GM12801 (cell line): ENCODE data around the gene INHBB.

Experiments used
- CTCF ChIP-seq: IDR thresholded peaks from one replicate; pipeline ENCODE4 v1.5.1; 2011; ENCODE audit warnings: control low read depth; ENCODE audit not compliant: insufficient read length; ENCODE audit errors: extremely low read depth

The INHBB gene

GRCh38 chr2:120362926-120363325 lies 17.0 kb downstream of the INHBB start:
- no peak for TF ChIP-seq CTCF

- TF ChIP-seq CTCF, result no peak
Measured at GRCh38 chr2:120365236-120365793, 19.4 kb downstream of the INHBB start.

- TF ChIP-seq CTCF, result no peak
Measured at GRCh38 chr2:120366698-120367097, 20.8 kb downstream of the INHBB start.

- TF ChIP-seq CTCF, result no peak
Measured at GRCh38 chr2:120367221-120367620, 21.3 kb downstream of the INHBB start.

- TF ChIP-seq CTCF, result no peak
Measured at GRCh38 chr2:120367649-120368048, 21.7 kb downstream of the INHBB start.

GRCh38 chr2:120368086-120368485 lies 22.1 kb downstream of the INHBB start:
- no peak for TF ChIP-seq CTCF

- TF ChIP-seq CTCF, result no peak
Measured at GRCh38 chr2:120369250-120369649, 23.3 kb downstream of the INHBB start.

GRCh38 chr2:120371969-120372625 lies 26.2 kb downstream of the INHBB start:
- no peak for TF ChIP-seq CTCF
